DOHH2 (cell line): Measurements from ENCODE around the gene CCDC7.

ENCODE experiments used
- CTCF ChIP-seq: fragments of 200-600 bp; sonication (generic); IDR thresholded peaks from one replicate; pipeline ENCODE4 v1.5.1; 2014; ENCODE audit warnings: antibody characterized with exemption, mild to moderate bottlenecking, low read depth, low read length; ENCODE audit not compliant: poor library complexity, severe bottlenecking
- EZH2phosphoT487 ChIP-seq: fragments of 200-600 bp; sonication (generic); IDR thresholded peaks from 2 replicates; pipeline ENCODE4 v1.6.1; 2017; ENCODE audit warnings: borderline replicate concordance, mild to moderate bottlenecking, antibody characterized with exemption, low read length, moderate library complexity, mixed read lengths

DNA sequence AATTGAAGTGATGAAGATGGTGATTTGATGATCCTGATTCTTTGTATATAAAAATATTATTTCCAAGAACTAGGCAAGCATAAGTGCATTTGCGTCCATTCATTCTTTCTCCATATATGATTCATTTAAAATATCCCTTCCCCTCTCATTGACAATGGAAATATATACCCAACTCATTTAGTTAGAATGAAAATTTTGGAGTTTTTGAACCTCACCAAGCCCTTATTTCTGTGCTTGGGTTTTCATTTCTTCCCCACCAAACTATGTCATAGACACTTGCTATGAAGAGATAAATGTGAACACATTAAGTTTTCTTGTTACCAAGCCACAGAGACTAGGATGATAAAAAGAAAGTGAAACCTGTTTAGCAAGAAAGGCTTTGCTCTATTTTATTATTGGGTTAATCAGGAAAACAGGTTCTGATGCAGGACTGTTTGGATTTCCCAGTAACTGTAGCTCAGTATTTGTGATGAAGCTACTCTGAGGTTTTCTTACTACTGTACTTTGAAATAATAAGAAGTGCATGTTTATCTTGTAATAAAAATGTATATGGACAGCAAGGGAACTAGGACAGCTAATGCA, 443.8 kb downstream of the CCDC7 start:
- TF ChIP-seq CTCF (no peak), EZH2phosphoT487 (no peak)
